ENCODE data around the gene CPTP.

CPTP gene

DNA sequence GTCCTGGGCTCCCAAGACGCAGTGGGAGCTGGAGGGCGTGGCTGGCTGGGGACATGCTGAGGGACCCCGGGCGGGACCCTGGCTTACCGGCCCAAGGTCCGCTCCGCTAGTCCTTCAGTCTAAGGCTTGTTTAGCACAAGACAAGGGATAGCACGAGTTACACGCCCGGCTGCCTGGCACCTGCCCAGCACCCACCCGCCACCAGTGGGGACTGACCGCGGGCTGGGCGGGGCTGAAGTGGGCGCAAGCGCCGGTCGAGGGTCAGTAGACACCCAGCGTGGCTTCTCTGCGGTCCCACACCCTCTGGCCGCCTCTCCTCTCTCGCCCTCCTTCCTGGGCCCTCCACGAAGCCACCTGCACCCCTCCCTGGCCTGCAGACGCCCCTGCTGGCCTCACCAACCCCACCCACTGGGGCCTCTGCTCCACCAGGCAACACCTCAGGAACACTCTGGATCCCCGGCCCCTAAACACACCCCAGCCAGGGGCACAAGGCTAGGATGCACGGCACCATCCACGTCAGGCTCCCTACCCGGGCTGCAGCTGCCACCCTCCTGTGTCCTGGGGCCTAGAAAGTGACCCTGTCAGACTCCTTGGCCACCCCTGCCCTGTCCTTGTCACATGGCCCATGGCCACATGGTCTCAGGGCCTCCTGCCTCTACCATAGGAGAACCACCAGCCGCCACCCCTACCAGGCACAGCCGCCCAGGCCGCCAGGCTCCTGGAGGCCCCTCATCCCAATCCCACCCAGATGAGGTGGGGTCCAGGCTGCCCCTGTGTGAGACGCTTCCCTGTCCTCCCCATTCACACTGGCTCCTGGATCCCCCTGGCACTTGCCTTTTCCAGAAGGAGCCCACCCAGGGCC, 12.6 kb downstream of the CPTP start:
- DNase-seq: no peak

DNA sequence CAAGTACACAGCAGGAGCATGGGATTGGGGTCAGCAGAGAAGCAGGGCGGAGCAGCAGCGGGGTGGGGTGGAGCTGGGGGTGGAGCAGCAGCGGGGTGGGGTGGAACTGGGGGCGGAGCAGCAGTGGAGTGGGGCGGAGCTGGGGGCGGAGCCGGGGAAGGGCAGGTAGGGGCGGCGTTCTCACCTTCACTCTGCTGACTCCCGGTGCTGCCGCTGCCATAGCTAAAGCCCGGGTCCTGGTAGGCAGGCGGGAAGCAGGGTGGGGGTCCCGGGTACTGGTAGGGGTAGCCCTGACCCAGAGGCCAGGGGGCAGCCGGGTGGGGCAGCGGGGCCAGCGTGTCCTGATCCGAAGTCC, 13.2 kb downstream of the CPTP start:
- no peak for DNase-seq

DNA sequence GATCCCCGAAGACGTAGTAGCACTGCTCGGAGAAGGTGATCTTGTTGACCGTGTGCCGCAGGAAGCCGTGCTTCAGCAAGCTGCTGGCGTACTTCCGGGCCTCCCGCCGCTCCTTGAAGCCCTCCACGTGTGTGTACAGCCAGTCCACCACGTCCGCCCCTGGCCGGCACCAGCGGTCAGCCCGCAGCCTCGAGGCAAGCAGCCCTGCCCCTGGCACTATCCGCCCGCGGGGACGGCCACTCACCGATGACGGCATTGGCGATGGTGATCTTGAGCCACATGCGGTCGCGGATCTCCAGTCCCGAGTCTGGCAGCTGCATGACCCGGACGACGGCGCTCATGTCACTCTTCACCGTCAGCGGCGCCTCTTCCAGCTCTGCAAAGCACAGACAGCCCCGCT, 13.7 kb downstream of the CPTP start:
- DNase-seq: no peak

DNA sequence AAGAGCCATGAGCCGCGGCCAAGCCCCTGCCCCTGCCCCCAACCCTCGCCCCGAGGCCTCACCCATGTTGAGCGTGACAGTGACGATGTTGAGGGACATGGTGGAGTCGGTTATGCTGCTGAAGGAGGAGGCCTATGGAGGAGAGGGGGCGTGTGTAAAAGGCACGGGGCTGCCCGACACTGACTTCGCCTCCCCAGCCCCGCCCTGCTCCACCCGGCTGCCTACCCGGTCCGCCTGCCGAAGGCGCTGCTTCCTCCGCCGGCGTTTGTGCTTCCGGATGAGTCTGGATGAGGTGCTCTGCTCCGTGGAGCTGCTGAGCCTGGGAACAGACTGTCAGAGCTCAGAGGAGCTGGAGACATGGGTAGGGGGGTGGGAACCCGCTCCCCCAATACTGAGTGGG, 15.6 kb downstream of the CPTP start:
- DNase-seq: no peak

DNA sequence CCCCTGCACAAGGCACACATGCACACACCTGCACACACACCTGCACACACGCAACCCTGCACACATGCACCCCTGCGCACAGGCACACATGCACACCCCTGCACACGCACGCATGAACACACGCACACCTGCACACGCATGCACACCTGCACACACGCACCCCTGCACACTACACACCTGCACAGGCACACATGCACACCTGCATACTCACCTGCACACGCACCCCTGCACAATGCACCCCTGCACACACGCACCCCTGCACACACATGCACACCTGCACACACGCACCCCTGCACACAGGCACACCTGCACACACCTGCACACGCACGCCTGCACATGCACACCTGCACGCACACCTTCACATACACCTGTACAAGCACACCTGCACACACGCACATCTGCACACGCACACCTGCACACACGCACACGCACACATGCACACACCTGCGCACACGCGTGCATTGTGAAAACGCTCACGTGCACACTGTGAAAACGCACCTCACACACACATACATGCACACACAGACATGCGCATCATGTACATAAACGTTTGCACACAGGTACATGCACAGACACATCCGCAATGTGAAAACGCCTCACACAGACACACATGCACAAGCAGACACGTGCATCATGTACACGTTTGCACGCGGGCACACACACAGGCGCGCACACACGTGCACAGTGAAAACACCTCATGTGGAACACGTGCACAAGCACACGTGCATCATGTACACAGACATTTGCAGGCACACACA, 16.4 kb downstream of the CPTP start:
- DNase-seq: no peak

DNA sequence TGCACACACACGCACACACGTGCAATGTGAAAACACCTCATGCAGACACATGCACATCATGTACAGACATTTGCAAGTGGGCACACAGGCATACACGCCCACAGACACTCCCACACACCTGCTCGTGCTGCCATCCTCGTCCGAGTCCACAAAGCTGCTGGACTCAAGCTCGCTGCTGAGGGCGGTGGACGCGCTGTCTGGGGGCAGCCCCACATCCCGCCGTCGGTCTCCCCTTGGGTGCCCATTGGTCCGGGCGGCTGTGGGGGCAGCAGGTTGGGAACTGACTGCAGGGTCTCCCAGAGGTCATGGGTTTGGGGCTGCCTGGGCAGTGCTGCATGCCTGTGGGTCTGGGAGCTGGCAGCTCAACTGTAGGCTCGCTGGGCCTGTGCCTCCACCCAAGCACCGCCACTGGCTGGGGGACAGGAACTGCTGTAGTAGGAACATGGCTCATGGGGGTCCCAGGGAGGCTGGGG, 17.0 kb downstream of the CPTP start:
- no peak for DNase-seq

DNA sequence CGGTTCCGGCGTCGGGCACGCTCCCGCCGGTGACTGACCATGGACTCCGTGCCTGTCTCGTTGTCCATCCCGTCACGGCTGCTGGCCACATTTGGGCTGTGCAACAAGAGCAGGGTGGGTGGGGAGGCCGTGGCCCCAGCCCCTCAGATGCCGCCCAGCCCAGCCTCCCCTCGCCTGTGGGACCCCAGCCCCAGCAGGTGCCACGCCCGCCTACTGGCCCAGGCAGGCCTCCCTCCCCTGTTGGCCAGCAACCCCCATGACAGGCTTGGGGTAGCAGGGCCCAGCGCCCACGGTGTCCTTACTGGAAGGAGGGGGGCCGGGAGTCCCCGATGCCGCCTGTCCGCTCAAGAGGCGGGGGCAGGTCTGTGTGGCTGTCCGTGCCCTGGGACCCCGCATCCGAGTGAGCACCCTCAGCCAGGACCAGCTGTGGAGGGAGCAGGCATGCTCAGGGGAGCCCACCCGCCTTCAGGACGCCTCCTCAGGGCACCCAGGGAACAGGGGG, 17.5 kb downstream of the CPTP start:
- no peak for DNase-seq

DNA sequence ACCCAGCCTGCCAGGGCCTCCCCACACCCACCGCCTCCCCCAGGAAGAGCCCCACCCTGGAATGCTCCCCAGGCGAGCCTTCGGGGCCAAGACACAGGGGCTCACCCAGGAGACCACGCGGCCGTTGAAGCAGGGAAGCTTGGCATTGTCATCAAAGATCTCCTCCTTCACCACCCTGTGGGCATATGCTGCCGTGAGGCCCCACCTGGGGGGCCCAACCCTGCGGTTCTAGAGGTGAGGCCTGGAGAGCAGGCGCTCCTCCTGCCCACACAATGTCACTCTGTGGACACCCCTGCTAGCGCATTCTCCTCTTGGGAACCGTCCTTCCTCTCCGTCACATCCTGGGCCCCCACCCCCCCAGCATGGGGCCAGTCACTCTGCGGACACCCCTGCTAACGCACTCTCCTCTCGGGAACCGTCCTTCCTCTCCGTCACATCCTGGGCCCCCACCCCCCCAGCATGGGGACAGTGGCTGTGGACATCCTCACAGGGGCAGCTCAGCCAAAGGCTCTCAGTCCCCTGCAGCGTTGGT, 18.0 kb downstream of the CPTP start:
- DNase-seq: no peak

DNA sequence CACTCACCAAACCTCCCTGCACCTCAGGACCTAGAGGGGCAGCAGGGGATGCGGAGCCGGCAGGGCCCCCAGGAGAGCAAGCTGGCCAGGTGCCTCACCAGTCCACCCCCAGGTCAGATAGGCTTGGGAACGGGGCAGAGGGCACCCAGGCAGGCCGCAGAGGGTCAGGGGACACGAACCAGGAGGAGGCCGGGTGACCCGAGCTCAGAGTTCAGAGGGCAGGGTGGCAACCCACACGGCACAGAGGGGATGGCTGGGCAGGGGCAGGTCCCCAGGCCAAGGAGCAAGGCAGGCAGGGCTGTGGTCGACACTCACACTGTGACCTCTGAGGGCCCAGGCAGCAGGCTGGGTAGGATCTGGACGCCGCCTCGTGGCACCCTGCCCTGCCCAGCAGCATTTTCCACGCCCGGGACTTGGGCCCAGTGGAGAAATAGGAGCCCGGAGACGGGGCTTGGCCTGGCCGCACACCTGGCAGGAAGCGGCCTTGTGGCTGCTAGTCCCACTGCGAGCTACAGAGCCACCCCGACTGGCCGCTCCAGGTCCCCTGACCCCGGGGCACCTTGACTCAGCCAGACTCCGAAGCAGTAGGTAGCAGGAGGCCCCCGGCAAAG, 19.3 kb downstream of the CPTP start:
- DNase-seq: no peak

DNA sequence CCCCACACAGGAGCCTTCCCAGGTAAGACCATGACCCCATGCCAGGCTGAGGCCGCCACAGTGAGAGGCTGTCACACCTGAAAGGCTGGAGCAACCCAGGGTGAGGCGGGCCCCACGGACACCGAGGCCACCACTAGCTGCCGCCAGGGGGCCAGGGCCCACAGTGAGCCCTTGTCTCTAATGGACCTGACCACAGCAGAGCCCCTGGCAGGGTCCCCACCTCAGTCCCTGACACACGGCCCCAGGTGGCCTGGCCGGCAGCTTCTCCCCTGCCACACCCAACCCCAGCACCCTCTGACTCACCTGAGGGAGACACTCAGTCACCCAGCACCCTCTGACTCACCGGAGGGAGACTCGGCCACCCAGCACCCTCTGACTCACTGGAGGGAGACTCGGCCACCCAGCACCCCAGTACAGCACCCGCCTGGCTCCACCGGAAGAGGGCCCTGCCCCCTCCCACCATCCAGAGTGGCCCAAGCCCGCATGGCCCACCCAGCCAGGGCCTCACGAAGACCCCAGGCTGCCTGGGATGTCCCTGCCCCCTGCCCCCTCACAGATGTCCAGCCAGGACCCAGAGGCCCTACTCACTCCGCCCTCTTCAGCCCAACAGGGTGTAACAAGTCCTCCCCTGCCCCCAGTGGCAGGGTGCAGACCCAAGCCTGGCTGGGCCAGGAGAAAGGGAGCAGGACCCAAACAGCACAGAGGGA, 20.2 kb downstream of the CPTP start:
- DNase-seq: no peak

DNA sequence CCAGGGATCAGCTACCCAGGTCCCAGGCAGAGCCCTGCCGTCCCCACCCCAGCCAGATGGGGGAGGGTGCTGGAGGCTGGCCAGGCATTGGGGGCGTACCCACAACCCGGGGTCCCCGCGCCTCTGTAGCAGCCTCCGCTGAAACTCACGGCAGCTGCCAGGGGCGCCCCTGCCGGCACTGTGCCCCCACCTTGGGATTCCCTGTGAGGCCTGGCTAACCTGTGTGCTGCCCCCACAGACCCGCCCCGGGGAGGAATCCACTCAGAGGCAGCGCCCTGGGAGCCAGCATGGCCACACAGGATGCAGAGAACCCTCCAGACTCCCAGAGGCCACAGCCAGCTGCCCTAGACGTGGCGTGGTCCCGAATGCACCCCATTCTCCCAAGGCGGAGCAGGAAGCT, 20.8 kb downstream of the CPTP start:
- no peak for DNase-seq

DNA sequence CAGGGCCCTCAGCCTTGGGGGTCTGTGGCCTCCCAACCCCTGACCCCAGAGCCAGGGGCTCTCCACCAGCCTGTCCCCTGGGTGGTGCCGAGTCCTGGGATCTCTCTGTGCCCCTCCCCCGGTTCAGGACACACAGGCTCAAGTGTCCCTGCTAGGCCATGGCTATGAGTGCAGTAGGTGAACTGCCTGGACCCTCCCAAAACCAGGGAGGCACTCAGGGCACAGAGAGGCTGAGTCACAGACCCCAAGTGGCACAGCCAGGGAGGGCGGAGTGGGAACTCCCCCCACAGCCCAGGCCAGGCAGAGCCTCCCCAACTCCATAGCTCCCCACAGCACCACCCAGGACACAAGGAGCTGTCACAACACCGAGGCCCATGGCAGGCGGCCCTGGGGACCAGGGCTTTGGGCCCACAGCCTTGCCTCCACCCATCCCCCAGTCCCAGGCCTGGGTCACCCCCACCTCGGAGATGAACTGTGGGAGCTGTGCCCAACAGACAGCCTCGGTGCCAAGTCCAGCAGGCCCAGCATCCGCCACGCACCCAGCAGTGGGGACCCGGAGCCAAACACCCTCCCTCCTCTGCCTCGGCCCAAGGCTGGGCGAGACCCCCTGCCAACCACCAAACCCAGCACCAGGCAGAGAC, 21.4 kb downstream of the CPTP start:
- DNase-seq: no peak

DNA sequence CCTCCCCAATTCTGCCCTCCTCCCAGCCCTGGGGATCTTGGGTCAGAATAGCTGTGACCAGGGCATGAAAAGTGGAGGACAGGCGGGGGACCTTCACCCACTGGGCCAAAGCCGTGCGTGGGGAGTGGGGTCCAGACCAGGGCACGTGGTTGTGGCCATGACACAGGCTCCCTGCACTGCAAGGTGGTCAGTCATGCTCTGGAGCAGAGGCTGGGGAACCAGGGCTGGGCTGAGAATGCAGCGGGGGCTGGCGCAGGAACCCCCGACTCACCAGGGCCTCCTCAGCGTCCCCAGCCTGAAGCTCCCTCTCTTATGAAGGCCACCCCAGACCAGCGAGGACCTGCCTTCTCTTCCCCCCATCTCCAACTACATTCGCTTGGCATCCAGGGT, 21.9 kb downstream of the CPTP start:
- no peak for DNase-seq

DNA sequence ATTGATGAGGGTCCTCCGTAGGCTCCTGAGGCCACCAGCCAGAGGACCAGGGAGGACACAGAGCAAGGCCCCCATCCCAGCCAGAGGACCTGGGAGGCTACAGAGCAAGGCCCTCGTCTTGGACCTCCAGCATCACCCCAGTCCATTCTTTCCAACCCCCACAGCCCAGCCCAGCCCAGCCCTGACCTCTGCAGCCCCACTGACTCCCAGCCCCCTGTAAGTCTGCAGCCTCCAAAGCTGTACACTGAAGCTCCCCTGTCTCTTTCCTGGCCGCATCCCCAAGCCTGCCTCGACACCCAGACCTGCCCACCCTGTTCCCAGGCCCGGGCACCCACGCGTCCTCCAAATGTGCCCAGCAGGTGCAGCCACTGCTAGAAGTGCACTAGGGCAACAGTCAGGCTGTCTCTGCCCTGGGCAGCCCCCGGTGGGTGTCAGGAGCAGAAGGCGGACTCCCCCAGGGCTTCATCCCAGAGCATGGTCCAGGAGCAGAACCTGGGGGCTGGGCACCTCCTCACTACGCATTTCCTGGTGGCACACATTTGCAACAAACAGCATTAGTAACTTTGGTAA, 22.5 kb downstream of the CPTP start:
- no peak for DNase-seq

DNA sequence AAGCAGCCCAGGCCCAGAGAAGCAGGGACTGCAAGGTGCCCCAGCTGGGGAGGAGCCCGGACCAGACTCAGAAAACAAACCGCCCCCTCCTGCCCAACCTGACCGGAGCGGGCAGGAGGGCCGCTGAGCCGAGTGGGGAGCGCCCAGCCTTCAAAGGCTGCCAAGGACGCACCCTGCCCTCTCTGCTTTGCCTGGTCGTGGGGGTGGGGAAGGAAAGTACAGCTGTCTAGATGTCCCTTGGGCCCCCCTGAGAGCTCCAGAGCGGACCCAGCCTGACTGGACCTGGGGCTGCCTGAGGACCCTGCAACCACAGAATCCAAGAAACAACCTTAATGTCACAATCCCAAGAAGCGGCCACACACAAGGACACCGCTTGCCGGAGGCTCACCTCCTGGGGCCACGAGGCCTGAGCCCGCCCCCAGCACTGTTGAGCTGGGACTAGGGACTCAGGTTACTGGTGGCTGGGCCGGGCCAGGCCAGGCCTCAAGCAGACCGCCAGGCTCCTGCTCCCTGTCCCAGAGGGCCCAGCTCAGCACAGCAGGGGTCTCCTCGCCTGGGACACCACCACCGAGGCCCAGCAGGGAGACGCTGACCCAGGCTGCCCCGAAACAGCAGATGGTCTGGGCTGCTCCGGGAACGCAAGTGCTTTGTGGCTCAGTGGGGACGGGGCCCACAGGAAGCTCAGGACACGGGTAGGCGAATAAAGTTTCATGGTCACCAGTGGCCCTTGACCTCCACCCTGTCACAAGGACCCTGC, 23.2 kb downstream of the CPTP start:
- no peak for DNase-seq

DNA sequence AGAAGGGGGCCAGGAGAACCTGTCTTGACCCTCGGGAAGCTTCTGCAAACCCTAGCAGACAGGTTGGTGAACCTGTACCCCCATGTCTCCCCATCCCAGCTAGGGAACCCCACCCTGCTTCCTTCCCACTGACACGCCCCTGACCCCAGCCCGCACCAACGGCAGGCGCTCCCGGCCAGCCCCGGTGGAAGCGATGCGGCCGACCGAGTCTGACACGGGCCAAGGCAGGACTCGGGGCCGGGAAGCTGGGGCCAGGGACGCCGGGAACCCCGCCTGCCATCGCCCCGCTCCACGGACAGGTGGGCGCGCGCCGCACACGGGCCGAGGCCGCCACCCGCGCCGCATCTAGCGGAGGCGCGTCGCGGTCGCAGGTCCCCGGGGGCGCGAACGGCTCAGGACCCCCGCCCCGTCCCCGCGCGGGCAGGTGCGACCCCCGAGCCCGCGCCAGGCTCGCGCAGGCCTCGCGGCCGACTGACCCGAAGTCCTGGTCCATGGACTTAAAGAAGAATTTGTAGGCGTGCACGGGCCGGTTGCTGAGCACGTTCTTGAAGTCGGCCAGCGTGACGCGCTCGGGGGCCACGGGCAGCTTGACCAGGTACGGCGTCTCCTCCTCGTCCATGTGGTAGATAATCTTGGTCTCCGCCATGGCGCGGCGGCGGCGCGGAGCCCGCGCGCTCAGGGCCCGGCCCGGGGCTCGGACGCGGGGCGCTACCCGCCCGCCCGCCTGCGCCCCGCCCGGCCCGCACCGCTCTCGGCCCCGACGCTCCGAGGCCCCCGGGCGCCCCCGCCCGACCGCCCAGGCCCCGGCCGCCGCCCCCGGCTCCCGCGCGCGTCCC, 24.0 kb downstream of the CPTP start:
- DNase-seq: no peak

DNA sequence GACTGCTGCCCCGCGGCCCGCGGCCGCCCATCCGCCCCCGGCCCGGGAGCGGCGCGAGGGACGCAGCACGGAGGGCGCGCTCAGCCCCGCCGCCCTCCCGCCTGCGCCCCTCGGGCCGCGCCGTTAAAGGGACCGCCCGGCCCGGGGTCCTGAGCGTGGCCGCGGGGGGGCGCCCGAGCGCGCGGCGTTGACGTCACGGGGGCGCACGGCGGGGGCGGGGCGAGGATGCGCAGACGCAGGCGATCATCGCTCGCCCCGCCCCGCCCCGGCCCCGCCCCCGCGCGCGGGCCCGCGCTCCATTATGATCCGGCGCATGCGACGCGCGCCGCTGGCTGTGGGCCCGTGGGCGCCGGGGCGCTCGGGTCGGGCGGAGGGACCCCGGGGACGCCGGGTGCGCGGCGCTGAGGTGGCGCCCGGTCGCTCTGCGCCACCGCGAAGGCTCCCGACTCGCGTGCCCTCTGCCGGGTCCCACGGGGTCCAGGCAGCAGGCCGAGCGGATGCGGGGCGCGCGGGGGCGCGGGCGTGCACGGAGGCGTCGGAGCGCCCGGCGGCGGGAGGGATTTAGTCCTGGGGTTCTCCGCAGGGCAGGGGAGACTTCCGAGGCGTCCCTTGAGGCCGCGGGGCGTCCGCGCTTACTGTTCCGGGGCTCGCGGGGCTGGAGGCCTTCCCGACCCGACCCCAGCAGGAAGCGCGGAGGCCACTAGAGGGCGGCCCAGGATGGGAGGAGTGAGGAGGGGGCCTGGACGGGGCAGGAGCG, 24.8 kb downstream of the CPTP start, which contains the start of gene DVL1:
DVL1 (minus strand) TSS at position 163 of the 757 bp plus-strand sequence. CDS start 353 bp downstream, outside the sequence.
- DNase-seq: peak; percentile 80

DNA sequence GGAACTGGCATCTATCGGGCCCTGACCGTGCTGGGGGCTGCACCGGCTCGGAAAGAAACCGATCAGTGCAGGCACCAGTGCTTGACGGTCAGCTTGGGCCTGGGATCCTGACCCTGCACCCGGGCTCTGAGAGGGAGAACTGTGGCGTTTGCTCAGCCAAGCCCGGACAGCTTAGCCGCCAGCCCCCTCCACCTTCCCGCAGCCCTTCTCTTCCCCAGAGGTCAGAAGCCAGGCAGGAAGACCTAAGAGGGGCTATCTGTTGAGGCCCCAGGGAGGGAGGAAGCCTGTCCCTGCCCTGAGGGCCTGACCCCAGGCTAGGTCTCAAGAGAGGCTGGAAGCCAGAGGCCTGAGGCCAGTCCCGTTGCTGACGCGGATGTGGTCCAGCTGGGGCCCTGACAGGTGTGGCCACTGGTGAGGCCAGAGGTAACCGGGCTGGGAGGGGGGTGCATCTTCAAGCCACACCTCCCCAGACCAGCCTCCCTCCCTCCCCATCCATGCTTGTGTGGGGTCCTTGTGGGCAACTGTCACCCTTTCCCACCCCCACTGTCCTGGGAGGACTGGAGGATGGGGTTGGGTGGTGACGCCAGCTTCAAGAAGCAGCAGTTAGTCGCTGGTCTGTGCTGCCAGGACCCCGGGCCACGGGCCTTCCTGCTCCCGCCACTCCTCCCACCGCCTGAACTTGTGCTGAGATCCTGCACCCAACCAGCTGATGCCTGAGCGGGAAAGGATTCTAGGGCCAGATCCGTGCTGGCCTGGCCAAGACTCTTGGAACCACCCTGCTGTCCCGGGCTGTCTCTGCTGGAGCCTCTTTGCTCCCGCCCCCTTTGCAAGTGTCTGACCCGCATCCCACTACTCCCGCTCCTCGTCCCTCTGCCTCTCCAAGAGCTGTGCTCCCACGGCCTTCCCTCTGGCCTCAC, 27.2 kb downstream of the CPTP start:
- no peak for DNase-seq

All from NCI-H345 (cell line).